Measurements from ENCODE around the gene CCDC91.
"Not testable (repeated sequence)": the region's sequence is repeated elsewhere in the genome, so short reads cannot be mapped to it uniquely, and the experiment has no call there.

Gene CCDC91

DNA sequence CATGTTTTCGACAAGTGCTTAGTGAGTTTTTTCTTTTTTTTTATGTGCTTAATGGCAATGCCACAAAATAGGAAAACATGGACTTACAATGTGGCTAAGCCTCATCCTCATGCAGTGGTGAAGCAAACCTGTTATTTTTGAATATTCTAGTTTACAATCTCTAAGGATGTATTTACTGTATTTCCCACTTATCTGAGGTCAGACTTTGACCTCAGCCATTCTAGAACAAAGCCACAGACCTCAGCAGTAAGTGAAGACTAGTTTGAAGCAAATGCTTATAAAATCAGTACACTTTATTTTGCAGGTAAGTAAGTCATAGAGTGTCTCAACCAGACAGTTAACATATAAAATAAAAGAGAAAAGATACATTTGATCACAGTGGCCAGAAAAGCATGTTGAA is 130.1 kb downstream of the CCDC91 start:
- Mint-ChIP-seq H3K4me1 (ENCODE audit: low read depth) (peaks cover 4% of the 10 kb centered on the region), H3K27me3 (no peaks in the 10 kb centered on the region), H3K9me3 (ENCODE audit: low read depth) (peaks cover 3% of the 10 kb centered on the region), H3K27ac (no peak overlapping the region), H3K36me3 (peaks cover 31% of the 10 kb centered on the region), H3K4me3 (no peak overlapping the region)

GRCh38 chr12:28327722-28328121 is 137.5 kb downstream of the CCDC91 start:
- no peak overlapping the region for H3K27ac Mint-ChIP-seq
- no peaks in the 10 kb centered on the region for H3K9me3 Mint-ChIP-seq (ENCODE audit: low read depth)
- H3K36me3 Mint-ChIP-seq: peaks cover 37% of the 10 kb centered on the region
- no peak overlapping the region for H3K4me3 Mint-ChIP-seq
- peaks cover 7% of the 10 kb centered on the region for H3K4me1 Mint-ChIP-seq (ENCODE audit: low read depth)
- H3K27me3 Mint-ChIP-seq: no peaks in the 10 kb centered on the region

DNA sequence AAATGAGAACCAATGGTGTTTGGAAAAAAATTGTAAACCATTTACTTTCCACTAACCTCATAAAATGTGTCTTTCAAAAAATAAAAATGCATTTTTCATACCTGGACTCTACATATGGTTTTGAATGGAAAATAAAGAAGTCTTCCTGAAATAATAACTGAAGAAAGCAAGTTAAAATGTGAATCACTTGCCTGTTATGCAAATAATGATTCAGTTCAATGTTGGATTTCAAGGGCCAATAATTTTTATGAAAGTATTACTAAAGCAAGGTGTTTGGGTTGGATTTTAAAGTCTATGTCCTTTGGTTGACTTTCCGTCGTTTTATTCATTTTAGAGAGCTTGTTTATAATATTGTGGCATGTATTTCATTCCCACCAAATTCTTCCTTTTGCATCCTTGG is 138.7 kb downstream of the CCDC91 start:
- H3K9me3 Mint-ChIP-seq (ENCODE audit: low read depth): no peaks in the 10 kb centered on the region
- H3K27ac Mint-ChIP-seq: no peak overlapping the region
- H3K4me3 Mint-ChIP-seq: no peak overlapping the region
- H3K36me3 Mint-ChIP-seq: peaks cover 34% of the 10 kb centered on the region
- no peaks in the 10 kb centered on the region for H3K27me3 Mint-ChIP-seq
- peaks cover 4% of the 10 kb centered on the region for H3K4me1 Mint-ChIP-seq (ENCODE audit: low read depth)

GRCh38 chr12:28329727-28330126 is 139.5 kb downstream of the CCDC91 start:
- not testable (repeated sequence) for H3K27me3 Mint-ChIP-seq; H3K9me3 Mint-ChIP-seq (ENCODE audit: low read depth); H3K4me1 Mint-ChIP-seq (ENCODE audit: low read depth); H3K4me3 Mint-ChIP-seq; H3K27ac Mint-ChIP-seq
- H3K36me3 Mint-ChIP-seq: peaks cover 34% of the 10 kb centered on the region

GRCh38 chr12:28330232-28330631 is 140.0 kb downstream of the CCDC91 start:
- not testable (repeated sequence) for H3K27ac Mint-ChIP-seq; H3K4me1 Mint-ChIP-seq (ENCODE audit: low read depth); H3K27me3 Mint-ChIP-seq; H3K9me3 Mint-ChIP-seq (ENCODE audit: low read depth); H3K4me3 Mint-ChIP-seq
- H3K36me3 Mint-ChIP-seq: peaks cover 34% of the 10 kb centered on the region

GRCh38 chr12:28331130-28331529 is 140.9 kb downstream of the CCDC91 start:
- H3K4me1 Mint-ChIP-seq (ENCODE audit: low read depth): peaks cover 4% of the 10 kb centered on the region
- H3K4me3 Mint-ChIP-seq: no peak overlapping the region
- no peaks in the 10 kb centered on the region for H3K9me3 Mint-ChIP-seq (ENCODE audit: low read depth)
- H3K36me3 Mint-ChIP-seq: peaks cover 34% of the 10 kb centered on the region
- H3K27ac Mint-ChIP-seq: no peak overlapping the region
- H3K27me3 Mint-ChIP-seq: no peaks in the 10 kb centered on the region

DNA sequence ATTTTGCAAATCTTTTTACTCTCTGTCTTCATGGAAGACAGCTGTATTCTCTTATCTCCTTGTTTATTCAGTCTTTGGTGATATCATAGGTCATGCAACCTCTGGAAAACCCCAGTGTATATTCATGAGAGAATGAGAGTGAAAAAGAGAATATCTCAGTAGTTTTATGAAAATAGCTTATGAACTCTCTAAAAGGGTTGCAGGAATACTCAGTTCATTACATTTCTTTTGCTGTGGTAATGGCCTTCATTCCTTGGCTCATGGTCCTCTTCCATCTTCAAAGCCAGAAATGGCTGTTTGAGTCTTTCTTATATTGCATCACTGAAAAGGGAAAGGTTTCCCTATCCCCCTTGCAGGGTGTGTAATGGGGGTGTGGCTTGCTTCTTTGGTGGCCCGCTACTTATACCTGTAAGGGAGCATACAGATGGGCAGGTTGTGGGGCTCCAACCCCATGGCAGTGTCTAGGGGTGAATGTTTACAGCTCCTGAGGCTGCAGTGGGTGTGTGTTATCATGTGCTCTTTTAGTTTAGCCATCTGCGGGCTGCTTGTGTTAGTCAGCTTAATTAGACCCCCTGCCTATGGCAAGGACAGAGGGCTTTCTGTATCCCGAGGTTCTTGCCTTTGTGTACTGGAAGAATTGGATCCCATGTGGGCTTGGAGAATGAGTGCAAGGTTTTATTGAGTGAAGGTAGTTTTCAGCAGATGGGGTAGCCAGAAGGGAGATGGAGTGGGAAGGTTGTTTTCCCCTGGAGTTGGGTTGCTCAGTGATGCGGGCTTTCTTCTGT is 150.2 kb downstream of the CCDC91 start:
- Mint-ChIP-seq H3K27me3 (no peaks in the 10 kb centered on the region), H3K4me1 (ENCODE audit: low read depth) (peaks cover 3% of the 10 kb centered on the region), H3K36me3 (peaks cover 22% of the 10 kb centered on the region), H3K9me3 (ENCODE audit: low read depth) (no peaks in the 10 kb centered on the region), H3K27ac (no peak overlapping the region), H3K4me3 (no peak overlapping the region)

GRCh38 chr12:28343713-28344112 is 153.5 kb downstream of the CCDC91 start:
- peaks cover 33% of the 10 kb centered on the region for H3K36me3 Mint-ChIP-seq
- no peaks in the 10 kb centered on the region for H3K27me3 Mint-ChIP-seq
- H3K4me3 Mint-ChIP-seq: no peak overlapping the region
- no peak overlapping the region for H3K27ac Mint-ChIP-seq
- H3K9me3 Mint-ChIP-seq (ENCODE audit: low read depth): no peaks in the 10 kb centered on the region
- peaks cover 3% of the 10 kb centered on the region for H3K4me1 Mint-ChIP-seq (ENCODE audit: low read depth)

GRCh38 chr12:28346567-28346966 is 156.3 kb downstream of the CCDC91 start:
- H3K4me1 Mint-ChIP-seq (ENCODE audit: low read depth): peaks cover 3% of the 10 kb centered on the region
- H3K36me3 Mint-ChIP-seq: peaks cover 29% of the 10 kb centered on the region
- no peaks in the 10 kb centered on the region for H3K9me3 Mint-ChIP-seq (ENCODE audit: low read depth)
- no peak overlapping the region for H3K27ac Mint-ChIP-seq
- H3K4me3 Mint-ChIP-seq: no peak overlapping the region
- H3K27me3 Mint-ChIP-seq: no peaks in the 10 kb centered on the region

GRCh38 chr12:28349196-28349595 is 158.9 kb downstream of the CCDC91 start:
- Mint-ChIP-seq H3K4me3 (no peak overlapping the region), H3K4me1 (ENCODE audit: low read depth) (peaks cover 1% of the 10 kb centered on the region), H3K27me3 (no peaks in the 10 kb centered on the region), H3K36me3 (peaks cover 38% of the 10 kb centered on the region), H3K27ac (no peak overlapping the region), H3K9me3 (ENCODE audit: low read depth) (no peaks in the 10 kb centered on the region)

DNA sequence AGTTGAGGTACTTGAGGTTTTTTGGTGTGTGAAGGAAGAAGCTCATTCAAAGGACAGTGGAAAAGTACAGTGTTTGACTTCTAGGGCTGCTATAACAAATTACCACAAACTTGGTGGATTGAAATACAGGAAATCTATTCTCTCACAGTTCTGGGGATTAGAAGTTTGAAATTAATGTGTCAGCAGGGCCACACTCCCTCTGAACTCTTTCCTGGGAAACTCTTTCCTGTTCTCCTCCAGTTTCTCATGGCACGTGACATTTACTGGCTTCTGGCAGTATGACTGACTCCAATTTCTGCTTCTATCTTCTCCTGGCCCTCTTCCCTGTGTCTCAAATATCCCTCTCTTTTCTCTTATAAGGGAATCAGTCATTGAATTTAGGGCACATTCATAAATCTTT is 160.2 kb downstream of the CCDC91 start:
- Mint-ChIP-seq H3K36me3 (peaks cover 38% of the 10 kb centered on the region), H3K27me3 (no peaks in the 10 kb centered on the region), H3K4me1 (ENCODE audit: low read depth) (peaks cover 1% of the 10 kb centered on the region), H3K27ac (no peak overlapping the region), H3K9me3 (ENCODE audit: low read depth) (no peaks in the 10 kb centered on the region), H3K4me3 (no peak overlapping the region)

DNA sequence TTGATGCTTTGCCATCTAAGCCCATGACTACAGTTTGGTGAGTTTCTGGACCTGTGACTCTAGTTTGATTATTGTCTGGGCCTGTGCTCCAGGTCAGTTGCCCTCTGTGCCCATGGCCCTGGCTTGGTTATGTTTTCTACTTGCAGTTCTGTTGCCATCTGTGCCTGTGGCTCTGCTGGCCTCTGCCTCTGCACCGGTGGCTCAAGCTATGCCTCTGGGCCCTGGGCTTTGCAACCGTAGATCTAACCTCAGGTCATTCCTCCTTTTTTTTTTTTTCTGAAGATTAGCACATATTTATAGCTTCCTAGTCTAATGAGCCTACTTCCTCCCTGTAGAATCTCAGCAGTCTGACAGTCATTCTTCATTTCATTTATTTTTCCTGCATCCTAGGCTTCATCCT is 161.2 kb downstream of the CCDC91 start:
- peaks cover 39% of the 10 kb centered on the region for H3K36me3 Mint-ChIP-seq

GRCh38 chr12:28355161-28355560 is 164.9 kb downstream of the CCDC91 start:
- H3K4me1 Mint-ChIP-seq (ENCODE audit: low read depth): peaks cover 5% of the 10 kb centered on the region
- peaks cover 35% of the 10 kb centered on the region for H3K36me3 Mint-ChIP-seq
- H3K27me3 Mint-ChIP-seq: no peaks in the 10 kb centered on the region
- no peaks in the 10 kb centered on the region for H3K9me3 Mint-ChIP-seq (ENCODE audit: low read depth)
- H3K4me3 Mint-ChIP-seq: no peak overlapping the region
- no peak overlapping the region for H3K27ac Mint-ChIP-seq

More for the DNA sequence above, 161.2 kb downstream of the CCDC91 start:
- H3K9me3 Mint-ChIP-seq (ENCODE audit: low read depth): no peaks in the 10 kb centered on the region
- peaks cover 1% of the 10 kb centered on the region for H3K4me1 Mint-ChIP-seq (ENCODE audit: low read depth)
- no peak overlapping the region for H3K4me3 Mint-ChIP-seq
- H3K27ac Mint-ChIP-seq: no peak overlapping the region
- no peaks in the 10 kb centered on the region for H3K27me3 Mint-ChIP-seq

- no peaks in the 10 kb centered on the region for H3K27me3 Mint-ChIP-seq
- no peak overlapping the region for H3K27ac Mint-ChIP-seq
- no peaks in the 10 kb centered on the region for H3K9me3 Mint-ChIP-seq (ENCODE audit: low read depth)
- H3K4me1 Mint-ChIP-seq (ENCODE audit: low read depth): peaks cover 4% of the 10 kb centered on the region
- H3K4me3 Mint-ChIP-seq: no peak overlapping the region
- peaks cover 17% of the 10 kb centered on the region for H3K36me3 Mint-ChIP-seq
These were observed 170.0 kb downstream of the CCDC91 start for GRCh38 chr12:28360253-28360652.

DNA sequence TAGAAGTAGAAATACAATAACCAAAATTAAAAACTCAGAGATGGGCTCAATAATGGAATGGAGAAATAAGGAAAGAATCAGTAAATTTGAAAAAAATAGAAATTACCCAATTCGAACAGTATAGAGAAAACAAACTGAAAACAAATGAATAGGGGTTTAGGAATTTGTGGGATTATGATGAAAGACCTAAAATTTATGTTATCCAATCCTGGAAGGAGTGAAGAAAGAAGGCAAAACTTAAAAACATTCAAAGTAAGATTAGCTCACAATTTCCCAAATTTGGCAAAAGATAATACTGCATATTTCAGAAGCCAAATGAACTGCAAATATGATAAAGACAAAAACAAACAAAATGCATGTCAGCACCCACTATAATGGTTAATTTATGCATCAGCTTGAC is 177.1 kb downstream of the CCDC91 start:
- no peaks in the 10 kb centered on the region for H3K27me3 Mint-ChIP-seq
- peaks cover 37% of the 10 kb centered on the region for H3K9me3 Mint-ChIP-seq (ENCODE audit: low read depth)
- no peak overlapping the region for H3K27ac Mint-ChIP-seq
- no peaks in the 10 kb centered on the region for H3K4me1 Mint-ChIP-seq (ENCODE audit: low read depth)
- H3K4me3 Mint-ChIP-seq: no peak overlapping the region
- H3K36me3 Mint-ChIP-seq: peaks cover 58% of the 10 kb centered on the region

GRCh38 chr12:28367993-28368392 is 177.7 kb downstream of the CCDC91 start:
- H3K4me3 Mint-ChIP-seq: no peak overlapping the region
- no peak overlapping the region for H3K27ac Mint-ChIP-seq
- H3K36me3 Mint-ChIP-seq: peaks cover 63% of the 10 kb centered on the region
- H3K27me3 Mint-ChIP-seq: no peaks in the 10 kb centered on the region
- H3K4me1 Mint-ChIP-seq (ENCODE audit: low read depth): no peaks in the 10 kb centered on the region
- H3K9me3 Mint-ChIP-seq (ENCODE audit: low read depth): peaks cover 37% of the 10 kb centered on the region
